ENCODE data around the gene GLIPR2.

GRCh38 chr9:36123515-36123914, 13.0 kb upstream of the GLIPR2 start:
- TF ChIP-seq, protein P1, sequence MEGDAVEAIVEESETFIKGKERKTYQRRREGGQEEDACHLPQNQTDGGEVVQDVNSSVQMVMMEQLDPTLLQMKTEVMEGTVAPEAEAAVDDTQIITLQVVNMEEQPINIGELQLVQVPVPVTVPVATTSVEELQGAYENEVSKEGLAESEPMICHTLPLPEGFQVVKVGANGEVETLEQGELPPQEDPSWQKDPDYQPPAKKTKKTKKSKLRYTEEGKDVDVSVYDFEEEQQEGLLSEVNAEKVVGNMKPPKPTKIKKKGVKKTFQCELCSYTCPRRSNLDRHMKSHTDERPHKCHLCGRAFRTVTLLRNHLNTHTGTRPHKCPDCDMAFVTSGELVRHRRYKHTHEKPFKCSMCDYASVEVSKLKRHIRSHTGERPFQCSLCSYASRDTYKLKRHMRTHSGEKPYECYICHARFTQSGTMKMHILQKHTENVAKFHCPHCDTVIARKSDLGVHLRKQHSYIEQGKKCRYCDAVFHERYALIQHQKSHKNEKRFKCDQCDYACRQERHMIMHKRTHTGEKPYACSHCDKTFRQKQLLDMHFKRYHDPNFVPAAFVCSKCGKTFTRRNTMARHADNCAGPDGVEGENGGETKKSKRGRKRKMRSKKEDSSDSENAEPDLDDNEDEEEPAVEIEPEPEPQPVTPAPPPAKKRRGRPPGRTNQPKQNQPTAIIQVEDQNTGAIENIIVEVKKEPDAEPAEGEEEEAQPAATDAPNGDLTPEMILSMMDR (IDR thresholded peaks at IDR 0.05) = no peak
- TF ChIP-seq POLR2A (IDR thresholded peaks at IDR 0.05) = no peak
